ENCODE measurements around the gene CDC42BPA. TPM values are rescaled to one million over a fixed set of nuclear protein-coding genes. Genes with fewer than 3 reads are reported as not detected.
"Not testable (repeated sequence)": the region's sequence is repeated elsewhere in the genome, so short reads cannot be mapped to it uniquely, and the experiment has no call there.

Gene CDC42BPA
- total RNA-seq, 4 donors from 2014 or later: 47.0 to 58.6 (median 54.8) TPM

DNA sequence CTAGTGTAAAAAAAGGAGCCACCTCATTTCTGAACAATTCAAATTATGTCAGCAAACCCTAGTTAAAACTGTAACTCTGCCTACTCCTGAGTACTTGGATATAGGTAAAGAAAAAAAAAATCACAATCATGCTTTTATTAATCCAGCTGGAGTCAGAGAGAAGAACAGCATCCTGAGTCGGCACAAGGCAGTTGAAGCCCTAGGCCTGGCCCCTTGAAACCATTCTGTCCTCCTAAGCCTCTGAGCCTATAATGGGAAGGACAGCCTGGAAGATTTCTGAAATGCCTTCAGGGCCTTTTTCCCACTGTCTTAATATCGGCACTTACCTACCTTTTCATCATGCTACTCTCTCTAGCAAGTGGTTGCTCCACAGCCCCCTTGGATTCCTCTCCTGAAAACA, 32.5 kb downstream of the CDC42BPA start:
- peaks cover 0 to 11% (median 0%) of the 10 kb centered on the region in 3 donors for H3K36me3 ChIP-seq
- no peak overlapping the region for H3K4me3 ChIP-seq
- DNase-seq (ENCODE audit: low spot score in 2 of 2): no peak
- WGBS, 2 donors: 94% methylated on average over 2 of the region's 2 CpGs
- no peak for TF ChIP-seq POLR2A (IDR thresholded peaks at IDR 0.05)
- TF ChIP-seq, protein P1, sequence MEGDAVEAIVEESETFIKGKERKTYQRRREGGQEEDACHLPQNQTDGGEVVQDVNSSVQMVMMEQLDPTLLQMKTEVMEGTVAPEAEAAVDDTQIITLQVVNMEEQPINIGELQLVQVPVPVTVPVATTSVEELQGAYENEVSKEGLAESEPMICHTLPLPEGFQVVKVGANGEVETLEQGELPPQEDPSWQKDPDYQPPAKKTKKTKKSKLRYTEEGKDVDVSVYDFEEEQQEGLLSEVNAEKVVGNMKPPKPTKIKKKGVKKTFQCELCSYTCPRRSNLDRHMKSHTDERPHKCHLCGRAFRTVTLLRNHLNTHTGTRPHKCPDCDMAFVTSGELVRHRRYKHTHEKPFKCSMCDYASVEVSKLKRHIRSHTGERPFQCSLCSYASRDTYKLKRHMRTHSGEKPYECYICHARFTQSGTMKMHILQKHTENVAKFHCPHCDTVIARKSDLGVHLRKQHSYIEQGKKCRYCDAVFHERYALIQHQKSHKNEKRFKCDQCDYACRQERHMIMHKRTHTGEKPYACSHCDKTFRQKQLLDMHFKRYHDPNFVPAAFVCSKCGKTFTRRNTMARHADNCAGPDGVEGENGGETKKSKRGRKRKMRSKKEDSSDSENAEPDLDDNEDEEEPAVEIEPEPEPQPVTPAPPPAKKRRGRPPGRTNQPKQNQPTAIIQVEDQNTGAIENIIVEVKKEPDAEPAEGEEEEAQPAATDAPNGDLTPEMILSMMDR (IDR thresholded peaks at IDR 0.05): no peak
- TF ChIP-seq EP300 (IDR thresholded peaks at IDR 0.05): no peak
- H3K27ac ChIP-seq: no peak overlapping the region
- H3K4me1 ChIP-seq: no peaks in the 10 kb centered on the region
- H3K9me3 ChIP-seq: peaks cover 0 to 5% (median 2%) of the 10 kb centered on the region in 4 donors
- no peaks in the 10 kb centered on the region for H3K27me3 ChIP-seq

DNA sequence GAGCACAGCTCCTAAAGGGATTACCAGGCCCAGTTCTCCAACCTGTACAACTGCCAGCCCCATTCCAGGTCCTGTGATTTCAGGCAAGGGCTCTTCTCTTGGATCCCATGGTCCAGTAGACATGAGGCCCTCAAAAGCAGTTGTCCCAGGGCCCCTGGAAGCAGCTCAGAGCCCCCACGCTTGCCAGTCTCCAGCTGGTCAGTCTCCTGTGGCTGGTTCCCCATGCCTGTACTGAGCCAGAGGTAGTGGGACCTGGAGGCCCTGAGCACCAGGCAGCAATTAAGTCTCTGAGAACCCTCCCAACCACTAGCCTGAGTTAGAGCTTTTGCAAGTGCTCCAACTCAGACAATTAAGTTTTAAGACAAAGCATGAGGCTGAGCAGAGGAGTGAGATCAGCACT, 36.9 kb downstream of the CDC42BPA start:
- Histone ChIP-seq H3K36me3 (peaks cover 0 to 8% (median 0%) of the 10 kb centered on the region in 3 donors), H3K27ac (no peak overlapping the region), H3K9me3 (peaks cover 0 to 7% (median 2%) of the 10 kb centered on the region in 4 donors), H3K27me3 (no peaks in the 10 kb centered on the region), H3K4me3 (no peak overlapping the region), H3K4me1 (no peaks in the 10 kb centered on the region)
- no peak for DNase-seq (ENCODE audit: low spot score in 2 of 2)
- WGBS, 2 donors: 83 to 100% methylated on average over 1 of the region's 1 CpG
- TF ChIP-seq EP300 (IDR thresholded peaks at IDR 0.05) (no peak), POLR2A (IDR thresholded peaks at IDR 0.05) (no peak)
- TF ChIP-seq, protein P1 (IDR thresholded peaks at IDR 0.05): no peak

GRCh38 chr1:227280836-227281235, 37.5 kb downstream of the CDC42BPA start:
- 79 to 100% methylated on average over 1 of the region's 1 CpG for WGBS, 2 donors

DNA sequence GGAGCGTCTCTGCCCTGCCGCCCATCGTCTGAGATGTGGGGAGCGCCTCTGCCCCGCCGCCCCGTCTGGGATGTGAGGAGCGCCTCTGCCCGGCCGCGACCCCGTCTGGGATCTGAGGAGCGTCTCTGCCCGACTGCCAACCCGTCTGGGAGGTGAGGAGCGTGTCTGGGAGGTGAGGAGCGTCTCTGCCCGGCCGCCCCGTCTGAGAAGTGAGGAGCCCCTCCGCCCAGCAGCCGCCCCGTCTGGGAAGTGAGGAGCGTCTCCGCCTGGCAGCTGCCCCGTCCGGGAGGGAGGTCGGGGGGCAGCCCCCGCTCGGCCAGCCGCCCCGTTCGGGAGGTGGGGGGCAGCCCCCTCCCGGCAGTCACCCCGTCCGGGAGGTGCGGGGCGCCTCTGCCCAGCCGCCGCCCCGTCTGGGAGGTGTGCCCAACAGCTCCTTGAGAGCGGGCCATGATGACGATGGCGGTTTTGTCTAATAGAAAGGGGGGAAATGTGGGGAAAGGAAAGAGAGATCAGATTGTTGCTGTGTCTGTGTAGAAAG, 42.1 kb downstream of the CDC42BPA start:
- H3K9me3 ChIP-seq: peaks cover 0 to 11% (median 0%) of the 10 kb centered on the region in 4 donors
- not testable (repeated sequence) for H3K27me3 ChIP-seq; H3K4me3 ChIP-seq; H3K4me1 ChIP-seq; H3K36me3 ChIP-seq; DNase-seq (ENCODE audit: low spot score in 2 of 2); H3K27ac ChIP-seq
- WGBS, 2 donors: 97 to 99% methylated on average over 14 to 23 of the region's 44 CpGs

More at GRCh38 chr1:227280836-227281235, 37.5 kb downstream of the CDC42BPA start:
- Histone ChIP-seq H3K36me3 (peaks cover 0 to 8% (median 0%) of the 10 kb centered on the region in 3 donors), H3K9me3 (peaks cover 0 to 9% (median 1%) of the 10 kb centered on the region in 4 donors), H3K27me3 (no peaks in the 10 kb centered on the region), H3K4me1 (no peaks in the 10 kb centered on the region), H3K27ac (no peak overlapping the region), H3K4me3 (no peak overlapping the region)
- DNase-seq (ENCODE audit: low spot score in 2 of 2): no peak
- TF ChIP-seq, protein P1 (IDR thresholded peaks at IDR 0.05): no peak
- TF ChIP-seq POLR2A (IDR thresholded peaks at IDR 0.05) (no peak), EP300 (IDR thresholded peaks at IDR 0.05) (no peak)

DNA sequence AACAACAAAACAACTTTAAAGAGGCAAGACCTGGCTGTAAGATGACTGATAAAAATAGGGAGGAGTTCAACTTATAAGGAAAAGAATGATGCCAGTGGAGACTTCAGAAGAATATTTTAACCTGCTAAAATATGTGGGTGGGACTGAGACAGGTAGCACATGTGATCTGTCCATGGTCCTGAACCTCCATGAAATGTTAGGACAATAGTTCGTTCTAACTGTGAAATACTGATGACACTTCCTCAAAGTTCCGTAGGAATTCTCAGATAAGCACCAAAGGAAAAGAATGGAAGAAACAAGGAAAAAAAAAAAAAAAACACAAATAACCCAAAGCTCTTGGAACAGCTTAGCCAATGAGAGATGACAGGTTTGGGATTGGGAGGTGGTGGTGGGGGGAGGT, 44.7 kb downstream of the CDC42BPA start:
- H3K9me3 ChIP-seq: peaks cover 0 to 11% (median 0%) of the 10 kb centered on the region in 4 donors
- TF ChIP-seq POLR2A (IDR thresholded peaks at IDR 0.05) (no peak), EP300 (IDR thresholded peaks at IDR 0.05) (no peak)
- TF ChIP-seq, protein P1 (IDR thresholded peaks at IDR 0.05): no peak
- WGBS, 2 donors: 0 to 44% methylated on average over 2 of the region's 2 CpGs

More for the DNA sequence above, 44.7 kb downstream of the CDC42BPA start:
- H3K36me3 ChIP-seq: peaks cover 0 to 7% (median 0%) of the 10 kb centered on the region in 3 donors
- H3K4me1 ChIP-seq: peaks cover 0 to 9% (median 5%) of the 10 kb centered on the region in 4 donors
- no peak overlapping the region for H3K27ac ChIP-seq
- no peak overlapping the region for H3K4me3 ChIP-seq
- H3K27me3 ChIP-seq: no peaks in the 10 kb centered on the region
- no peak for DNase-seq (ENCODE audit: low spot score in 2 of 2)
